PC-9 (cell line): Measurements from ENCODE around the gene VTN. TPM values are rescaled to one million over a fixed set of nuclear protein-coding genes. Genes with fewer than 3 reads are reported as not detected.

Source experiments
- BruUV-seq: library from RNA; stranded (reverse); fragments of 400-500 nt; replicated peaks from 2 replicates; lab custom pipeline; 2021; lab: Mats Ljungman, UMichigan
- CTCF ChIA-PET: fragments of 300-600 bp; sonication (Branson Sonifier 250); formaldehyde crosslinking; loops from one replicate; lab custom pipeline; 2022; ENCODE audit warnings: antibody characterized with exemption; lab: Charles Lee
- POLR2A ChIA-PET: fragments of 300-600 bp; sonication (Branson Sonifier 250); formaldehyde crosslinking; loops from one replicate; lab custom pipeline; 2022; ENCODE audit warnings: antibody characterized with exemption; ENCODE audit not compliant: unreplicated experiment; lab: Charles Lee
- DNase-seq, 2 experiments: peaks; one replicate each; pipeline versions ENCODE4 v3.0.0 to v3.0.0-alpha.2; 2015 to 2022; ENCODE audit warnings: mixed read lengths in 1 of 2
- H2AFZ ChIP-seq: fragments of 200-600 bp; sonication (generic); 2 replicates; pipeline ENCODE4 v1.8.1; 2017; ENCODE audit warnings: antibody characterized with exemption
- H3F3A ChIP-seq: fragments of 200-600 bp; sonication (generic); 2 replicates; pipeline ENCODE4 v1.8.1; 2017; ENCODE audit warnings: antibody characterized with exemption, mild to moderate bottlenecking, low read depth; ENCODE audit not compliant: insufficient read depth
- H3K27ac ChIP-seq: fragments of 200-600 bp; sonication (generic); 2 replicates; pipeline ENCODE4 v1.6.1; 2016; ENCODE audit warnings: mixed run types
- H3K27me3 ChIP-seq: fragments of 200-600 bp; sonication (generic); 2 replicates; pipeline ENCODE4 v1.6.1; 2016; ENCODE audit warnings: low read depth, mixed run types; ENCODE audit not compliant: insufficient read depth
- H3K36me3 ChIP-seq: fragments of 200-600 bp; sonication (generic); 2 replicates; pipeline ENCODE4 v1.6.1; 2016; ENCODE audit warnings: low read depth, mixed run types
- H3K4me1 ChIP-seq: fragments of 200-600 bp; sonication (generic); replicated peaks from 2 replicates; pipeline ENCODE4 v1.6.1; 2016; ENCODE audit warnings: mixed run types; ENCODE audit not compliant: insufficient read depth
- H3K4me2 ChIP-seq: fragments of 200-600 bp; sonication (generic); 2 replicates; pipeline ENCODE4 v1.6.1; 2017; ENCODE audit warnings: mixed run types
- H3K4me3 ChIP-seq: fragments of 200-600 bp; sonication (generic); 2 replicates; pipeline ENCODE4 v1.6.1; 2016; ENCODE audit warnings: mixed run types
- H3K79me2 ChIP-seq: fragments of 200-600 bp; sonication (generic); 2 replicates; pipeline ENCODE4 v1.6.1; 2017; ENCODE audit warnings: low read depth, mixed run types
- H3K9me2 ChIP-seq: fragments of 200-600 bp; sonication (generic); 2 replicates; pipeline ENCODE4 v1.8.1; 2017; ENCODE audit warnings: mild to moderate bottlenecking; ENCODE audit not compliant: insufficient read depth
- H3K9me3 ChIP-seq: fragments of 200-600 bp; sonication (generic); 2 replicates; pipeline ENCODE4 v1.8.1; 2016; ENCODE audit warnings: low read depth; ENCODE audit not compliant: insufficient read depth
- H4K20me1 ChIP-seq: fragments of 200-600 bp; sonication (generic); 2 replicates; pipeline ENCODE4 v1.8.1; 2017; ENCODE audit not compliant: insufficient read depth
- EZH2 ChIP-seq: fragments of 200-600 bp; sonication (generic); IDR thresholded peaks from 2 replicates; pipeline ENCODE4 v1.8.0; 2017; ENCODE audit warnings: antibody characterized with exemption, low read depth
- intact Hi-C: fragments of 100-400 bp; cut with micrococcal nuclease; formaldehyde crosslinking; loops from one replicate; pipeline ENCODE4 v1.10.0; 2022; ENCODE audit not compliant: unreplicated experiment
- total RNA-seq: library from RNA; stranded (reverse); gene quantifications from 2 replicates; pipeline ENCODE4 v1.2.3, GENCODE V29; 2021
- TF ChIP-seq, protein P1 (sequence below): fragments of 200-600 bp; sonication (generic); conservative IDR thresholded peaks from 2 replicates; pipeline ENCODE4 v1.6.1; 2017; ENCODE audit warnings: mixed run types, antibody characterized with exemption, mild to moderate bottlenecking, moderate library complexity

Gene VTN
- total RNA-seq, 1 experiment from 2014 or later, result not detected

DNA sequence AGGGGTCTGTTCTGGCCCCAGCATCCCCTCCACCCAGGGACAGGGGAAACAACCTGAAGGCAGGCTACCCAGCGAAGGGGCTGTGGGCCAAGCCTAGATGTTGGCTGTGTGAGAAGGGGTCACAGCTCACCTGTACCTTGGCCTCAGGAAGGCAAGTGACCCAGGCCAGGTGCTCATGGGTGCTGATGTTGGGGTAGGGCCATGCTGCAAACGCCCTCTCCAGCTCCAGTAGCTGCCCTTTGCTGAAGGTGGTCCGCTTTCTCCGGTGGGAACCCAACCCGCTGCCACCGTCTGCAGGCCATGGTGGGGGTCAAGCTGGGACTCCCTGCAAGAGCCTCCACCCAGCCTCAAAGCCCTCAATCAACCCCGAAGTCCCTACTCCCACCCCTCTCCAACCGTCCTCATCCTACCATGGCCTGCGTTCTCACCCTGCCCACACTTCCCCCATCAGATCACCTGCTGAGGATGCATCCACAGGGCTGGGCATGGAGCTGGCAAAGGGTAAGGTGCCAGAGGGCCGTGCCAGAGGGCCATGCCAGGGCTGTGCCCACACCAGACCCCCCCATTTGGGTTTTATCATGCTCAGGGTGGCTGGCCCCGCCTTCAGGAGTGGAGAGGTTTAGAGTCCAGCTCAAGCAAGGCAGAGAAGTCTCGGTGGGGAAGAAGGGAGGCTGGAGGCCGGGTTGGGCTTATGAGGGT lies 5.3 kb downstream of the VTN start, which contains the start of gene SEBOX:
TSS of gene SEBOX (minus strand) at position 535 of the 699 bp plus-strand sequence. CDS start at position 487, 48 bp downstream.
- Histone ChIP-seq H3K27me3 (no peaks in the 10 kb centered on the region), H3K9me2 (no peaks in the 10 kb centered on the region), H3K27ac (no peak within 1 kb of the TSS), H3F3A (peaks cover 7% of the 10 kb centered on the region; the same call in 1 of the 2 replicates), H3K4me1 (peaks cover 3% of the 10 kb centered on the region), H2AFZ (no peak within 1 kb of the TSS), H3K4me2 (no peak within 1 kb of the TSS), H3K4me3 (no peak within 1 kb of the TSS), H3K79me2 (no peaks in the 10 kb centered on the region), H3K36me3 (peaks cover 13% of the 10 kb centered on the region), H3K9me3 (no peaks in the 10 kb centered on the region), H4K20me1 (no peaks in the 10 kb centered on the region; the same call in 1 of the 2 replicates)
- ChIA-PET POLR2A (no interaction called here), CTCF (interaction anchor here (0.7 kb wide), 1 partner anchor 171 kb away, joined by 3 read pairs; no protein-coding TSS in a partner anchor)
- intact Hi-C loops, result no loop called here
- no peak for DNase-seq
- no TSS peak for BruUV-seq
- TF ChIP-seq, protein P1, sequence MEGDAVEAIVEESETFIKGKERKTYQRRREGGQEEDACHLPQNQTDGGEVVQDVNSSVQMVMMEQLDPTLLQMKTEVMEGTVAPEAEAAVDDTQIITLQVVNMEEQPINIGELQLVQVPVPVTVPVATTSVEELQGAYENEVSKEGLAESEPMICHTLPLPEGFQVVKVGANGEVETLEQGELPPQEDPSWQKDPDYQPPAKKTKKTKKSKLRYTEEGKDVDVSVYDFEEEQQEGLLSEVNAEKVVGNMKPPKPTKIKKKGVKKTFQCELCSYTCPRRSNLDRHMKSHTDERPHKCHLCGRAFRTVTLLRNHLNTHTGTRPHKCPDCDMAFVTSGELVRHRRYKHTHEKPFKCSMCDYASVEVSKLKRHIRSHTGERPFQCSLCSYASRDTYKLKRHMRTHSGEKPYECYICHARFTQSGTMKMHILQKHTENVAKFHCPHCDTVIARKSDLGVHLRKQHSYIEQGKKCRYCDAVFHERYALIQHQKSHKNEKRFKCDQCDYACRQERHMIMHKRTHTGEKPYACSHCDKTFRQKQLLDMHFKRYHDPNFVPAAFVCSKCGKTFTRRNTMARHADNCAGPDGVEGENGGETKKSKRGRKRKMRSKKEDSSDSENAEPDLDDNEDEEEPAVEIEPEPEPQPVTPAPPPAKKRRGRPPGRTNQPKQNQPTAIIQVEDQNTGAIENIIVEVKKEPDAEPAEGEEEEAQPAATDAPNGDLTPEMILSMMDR, result no peak
- TF ChIP-seq EZH2, result no peak

DNA sequence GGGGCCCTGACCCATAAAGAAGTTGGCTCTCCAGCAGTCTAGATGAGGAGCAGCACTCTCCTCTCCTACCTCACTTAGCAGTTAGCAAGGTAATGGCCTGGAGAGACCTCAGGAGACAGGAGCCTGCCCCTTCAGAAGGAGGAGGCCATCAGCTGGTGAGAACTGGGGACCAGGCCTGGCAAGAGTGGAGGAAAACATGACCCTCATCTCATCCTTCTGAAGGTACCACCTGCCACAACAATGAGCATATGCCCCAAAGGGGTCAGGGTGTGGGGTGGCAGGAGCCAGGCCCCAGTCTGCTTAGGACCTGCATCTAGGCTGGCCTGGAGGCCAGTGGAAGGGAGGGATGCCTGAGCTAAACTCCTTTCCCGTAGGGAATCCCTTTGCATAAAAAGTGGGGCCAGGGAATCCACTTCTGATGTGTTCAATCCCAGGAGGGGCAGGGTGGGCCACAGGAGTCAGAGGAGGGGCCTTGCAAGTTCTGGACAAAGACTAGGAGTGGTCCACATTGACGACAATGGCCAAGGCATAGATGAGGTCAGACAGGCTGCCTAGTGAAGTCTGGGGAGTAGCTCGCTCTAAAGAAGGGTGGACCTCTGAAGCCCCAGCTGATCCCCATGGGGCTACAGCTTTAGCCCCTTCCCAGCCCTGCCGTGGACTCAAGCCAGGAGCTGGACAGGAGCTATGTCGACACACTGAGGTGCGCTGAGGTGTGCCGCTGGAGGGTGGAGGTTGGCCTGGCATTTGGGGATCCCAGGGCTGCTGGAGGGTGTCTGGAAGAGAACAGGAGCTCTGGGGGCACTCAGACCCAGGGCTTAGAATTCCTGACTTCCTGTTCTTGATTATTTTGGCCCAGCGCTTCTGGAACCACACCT lies 6.1 kb downstream of the VTN start:
- H4K20me1 ChIP-seq, result no peaks in the 10 kb centered on the region; the same call in 1 of the 2 replicates
- no TSS peak for BruUV-seq
- H3K4me1 ChIP-seq, result no peaks in the 10 kb centered on the region
- POLR2A ChIA-PET, result no interaction called here
- H3K9me3 ChIP-seq, result no peaks in the 10 kb centered on the region
- no peak overlapping the region for H3K4me2 ChIP-seq
- peaks cover 3% of the 10 kb centered on the region; the same call in 1 of the 2 replicates for H3K79me2 ChIP-seq
- no peak for DNase-seq
- CTCF ChIA-PET, result interaction anchor here (0.7 kb wide), 1 partner anchor 170 kb away, joined by 3 read pairs; no protein-coding TSS in a partner anchor
- TF ChIP-seq, protein P1, result no peak
- no peak for TF ChIP-seq EZH2
- no peak overlapping the region for H3K4me3 ChIP-seq
- H3K9me2 ChIP-seq, result no peaks in the 10 kb centered on the region
- 0 out of 2 replicates have a peak, but pooled peaks cover 3% of the 10 kb centered on the region for H3F3A ChIP-seq
- H3K27ac ChIP-seq, result no peak overlapping the region
- intact Hi-C loops, result no loop called here
- peaks cover 18% of the 10 kb centered on the region for H3K36me3 ChIP-seq
- no peak overlapping the region for H2AFZ ChIP-seq
- no peaks in the 10 kb centered on the region for H3K27me3 ChIP-seq

DNA sequence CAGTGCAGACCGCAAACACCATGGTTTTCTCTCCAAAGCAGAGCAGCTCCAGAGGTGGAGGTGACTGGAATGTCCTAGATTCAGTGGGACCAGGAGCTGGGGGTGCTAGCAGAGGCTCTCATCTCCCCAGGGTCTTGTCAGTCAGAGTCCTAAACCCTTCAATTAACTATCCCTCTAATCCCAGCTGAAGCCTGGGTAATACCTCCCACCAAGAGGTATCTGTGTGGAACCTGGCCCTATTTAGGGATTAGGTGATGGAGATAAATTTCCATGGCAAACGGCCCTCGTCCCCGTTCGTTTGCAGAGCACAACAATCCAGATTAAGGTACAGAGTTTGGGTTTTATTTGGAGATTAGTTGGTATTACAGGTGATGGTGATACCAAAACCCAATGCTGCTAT lies 6.9 kb downstream of the VTN start:
- H3K79me2 ChIP-seq, result peaks cover 11% of the 10 kb centered on the region
- intact Hi-C loops, result no loop called here
- POLR2A ChIA-PET, result no interaction called here

More for the DNA sequence above, 6.9 kb downstream of the VTN start:
- Histone ChIP-seq H3K9me3 (no peaks in the 10 kb centered on the region), H3K36me3 (peaks cover 19% of the 10 kb centered on the region), H3K4me2 (no peak overlapping the region), H3K4me3 (no peak overlapping the region), H4K20me1 (no peaks in the 10 kb centered on the region; the same call in 1 of the 2 replicates), H3K27me3 (no peaks in the 10 kb centered on the region), H3K9me2 (no peaks in the 10 kb centered on the region), H2AFZ (no peak overlapping the region), H3F3A (0 out of 2 replicates have a peak, but pooled peaks cover 3% of the 10 kb centered on the region), H3K4me1 (peaks cover 8% of the 10 kb centered on the region), H3K27ac (no peak overlapping the region)
- TF ChIP-seq EZH2, result no peak
- TF ChIP-seq, protein P1, result no peak
- BruUV-seq, result no TSS peak
- DNase-seq, result no peak
- CTCF ChIA-PET, result no interaction called here
